HepG2 (cell line): ENCODE data around the gene CFAP119. TPM values are rescaled to one million over a fixed set of nuclear protein-coding genes. Genes with fewer than 3 reads are reported as not detected.

Experiments
- DNMT1 ChIP-seq: sonication (generic); formaldehyde crosslinking; IDR thresholded peaks from 2 replicates; pipeline ENCODE4 v1.5.1; 2020; ENCODE audit warnings: mild to moderate bottlenecking, missing genetic modification reagents
- MEIS1 ChIP-seq: sonication (generic); formaldehyde crosslinking; IDR thresholded peaks from 2 replicates; pipeline ENCODE4 v1.9.0; 2021; ENCODE audit warnings: mild to moderate bottlenecking, missing genetic modification reagents, moderate library complexity, borderline replicate concordance
- SP1 ChIP-seq, 2 experiments: fragments of 450-650 bp in 1 of 2; sonication (generic) in 1 of 2; formaldehyde crosslinking in 1 of 2; IDR thresholded peaks; 2 replicates each; pipeline versions ENCODE4 v1.4.0 to v1.6.1; 2016 to 2020; ENCODE audit warnings: missing genetic modification reagents in 1 of 2
- SRSF9 ChIP-seq: fragments of 200-400 bp; formaldehyde crosslinking; IDR thresholded peaks from 2 replicates; pipeline ENCODE4 v1.6.1; 2018; ENCODE audit warnings: borderline replicate concordance, mild to moderate bottlenecking, low read depth, low read length; ENCODE audit not compliant: insufficient read depth, poor library complexity, severe bottlenecking
- TOE1 ChIP-seq: sonication (generic); formaldehyde crosslinking; IDR thresholded peaks from 2 replicates; pipeline ENCODE4 v1.4.0; 2020; ENCODE audit warnings: mild to moderate bottlenecking, missing genetic modification reagents
- U2AF2 ChIP-seq: fragments of 200-400 bp; formaldehyde crosslinking; IDR thresholded peaks from 2 replicates; pipeline ENCODE4 v1.6.1; 2017; ENCODE audit warnings: low read depth, mild to moderate bottlenecking, low read length
- ZC3H13 ChIP-seq: sonication (generic); formaldehyde crosslinking; IDR thresholded peaks from 2 replicates; pipeline ENCODE4 v1.8.1; 2023; ENCODE audit warnings: mild to moderate bottlenecking, missing genetic modification reagents, moderate library complexity
- ZHX2 ChIP-seq, 2 experiments: sonication (generic) in 1 of 2; formaldehyde crosslinking in 1 of 2; IDR thresholded peaks; 2 replicates each; pipeline versions ENCODE4 v1.6.1 to v1.9.0; 2014 to 2022; ENCODE audit warnings: antibody characterized with exemption in 1 of 2, borderline replicate concordance in 1 of 2, inconsistent platforms in 1 of 2, low read depth in 1 of 2, missing genetic modification reagents in 1 of 2
- ZNF446 ChIP-seq: sonication (generic); formaldehyde crosslinking; IDR thresholded peaks from 2 replicates; pipeline ENCODE4 v1.5.0; 2020; ENCODE audit warnings: mild to moderate bottlenecking, missing genetic modification reagents
- ZNF83 ChIP-seq: sonication (generic); formaldehyde crosslinking; IDR thresholded peaks from 2 replicates; pipeline ENCODE4 v1.4.0; 2020; ENCODE audit warnings: missing genetic modification reagents, mild to moderate bottlenecking, borderline replicate concordance
- ZSCAN22 ChIP-seq: sonication (generic); formaldehyde crosslinking; IDR thresholded peaks from 2 replicates; pipeline ENCODE4 v1.4.0; 2020; ENCODE audit warnings: mild to moderate bottlenecking, missing genetic modification reagents
- polyA plus RNA-seq, 8 experiments: library from polyadenylated mRNA; depleted of rRNA in 3 of 8; stranded (reverse) in 7 of 8; unstranded in 1 of 8; fragments of >200 nt; fragmentation: Illumina TruSeq in 4 of 8; extraction: Trizol in 4 of 8; gene quantifications; 2 replicates each; pipeline versions ENCODE4 v1.2.1 to v1.2.3, GENCODE V29; 2011 to 2016; ENCODE audit warnings: low read depth in 4 of 8, missing spikeins in 1 of 8, mixed read lengths in 1 of 8; ENCODE audit not compliant: insufficient read depth in 1 of 8
- total RNA-seq, 5 experiments: library from RNA; depleted of rRNA; stranded (reverse); fragments of >200 nt; fragmentation: Illumina TruSeq; extraction: Trizol; gene quantifications; 2 replicates each; pipeline ENCODE4 v1.2.3, GENCODE V29; 2016; ENCODE audit warnings: low read depth in 1 of 5
- TF ChIP-seq, protein P1 (sequence below): sonication (generic); formaldehyde crosslinking; IDR thresholded peaks from 2 replicates; pipeline ENCODE4 v1.8.0; 2022; ENCODE audit warnings: mild to moderate bottlenecking, missing genetic modification reagents, moderate library complexity
- TF ChIP-seq, protein P2 (sequence below): sonication (generic); formaldehyde crosslinking; conservative IDR thresholded peaks from 2 replicates; pipeline ENCODE4 v1.5.0; 2020; ENCODE audit warnings: missing genetic modification reagents
- TF ChIP-seq, protein P3 (sequence below): sonication (generic); formaldehyde crosslinking; IDR thresholded peaks from 2 replicates; pipeline ENCODE4 v1.5.0; 2020; ENCODE audit warnings: missing genetic modification reagents
- TF ChIP-seq, protein P4 (sequence below): sonication (generic); formaldehyde crosslinking; IDR thresholded peaks from 2 replicates; pipeline ENCODE4 v1.4.0; 2020; ENCODE audit warnings: low read depth, mild to moderate bottlenecking, missing genetic modification reagents

Gene CFAP119
- total and polyA plus RNA-seq, 2 of the 13 experiments (the other 11 are each of a cell fraction or from before 2014, with no cell fraction given), result 6.4 TPM

DNA sequence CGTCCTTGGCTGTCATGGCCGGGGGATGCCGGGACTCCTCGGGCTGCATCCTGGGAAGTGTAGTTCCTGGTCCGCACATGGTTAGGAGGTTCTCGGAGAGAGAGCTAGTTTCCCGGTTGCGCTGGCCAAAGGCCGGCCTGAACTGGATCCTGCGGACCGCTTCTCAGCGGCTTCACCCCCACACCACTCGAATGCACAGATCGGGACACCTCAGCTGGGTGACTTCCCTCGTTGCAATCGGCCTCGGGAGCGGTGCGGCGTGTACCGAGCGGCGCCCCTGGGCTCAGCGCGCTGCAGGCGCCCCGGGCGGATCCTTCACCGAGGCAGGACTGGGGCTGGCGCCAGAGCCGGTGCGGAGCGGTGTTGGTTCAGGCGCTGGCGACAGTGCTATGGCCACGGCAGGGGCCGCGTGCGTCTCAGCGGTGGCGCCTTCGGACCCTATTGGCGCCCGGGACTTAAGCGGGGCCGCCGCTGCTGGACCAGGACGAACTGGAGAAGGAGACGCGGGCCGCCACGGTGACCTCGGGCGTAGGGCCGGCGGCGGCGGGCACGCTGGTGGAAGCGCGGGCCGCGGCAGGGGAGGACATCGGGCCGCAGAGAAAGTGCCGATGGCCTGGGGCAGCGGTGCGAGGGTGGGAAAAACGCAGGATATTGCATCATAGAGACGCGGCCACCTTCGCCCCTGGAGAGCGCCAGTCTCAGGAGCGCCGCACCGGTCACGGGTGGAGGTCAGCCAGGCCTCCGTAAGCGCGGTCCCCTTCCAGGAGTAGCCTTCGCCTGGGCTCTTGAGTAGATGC lies 13.7 kb upstream of the CFAP119 start (continued):
- TF ChIP-seq SRSF9 (no peak), ZC3H13 (CRISPR knock-in tag) (peak; percentile 100), MEIS1 (CRISPR knock-in tag) (peak; percentile 87), SP1 (IDR thresholded peaks at IDR 0.05) (no peak), SP1 (CRISPR knock-in tag; IDR thresholded peaks at IDR 0.05) (peak; percentile 88), ZNF446 (CRISPR knock-in tag) (peak; percentile 91; the same call in 1 of the 2 replicates), TOE1 (CRISPR knock-in tag) (0 out of 2 replicates have a peak, but pooled peaks have one; percentile 37), ZSCAN22 (peak; percentile 75), DNMT1 (peak; percentile 94), ZNF83 (CRISPR knock-in tag) (0 out of 2 replicates have a peak, but pooled peaks have one; percentile 84), U2AF2 (peak; percentile 86; the same call in 1 of the 2 replicates), ZHX2 (IDR thresholded peaks at IDR 0.05; ENCODE audit: low read depth) (peak; percentile 67), ZHX2 (CRISPR knock-in tag; IDR thresholded peaks at IDR 0.05; ENCODE audit: borderline replicate concordance) (peak; percentile 86)
- TF ChIP-seq, protein P1, sequence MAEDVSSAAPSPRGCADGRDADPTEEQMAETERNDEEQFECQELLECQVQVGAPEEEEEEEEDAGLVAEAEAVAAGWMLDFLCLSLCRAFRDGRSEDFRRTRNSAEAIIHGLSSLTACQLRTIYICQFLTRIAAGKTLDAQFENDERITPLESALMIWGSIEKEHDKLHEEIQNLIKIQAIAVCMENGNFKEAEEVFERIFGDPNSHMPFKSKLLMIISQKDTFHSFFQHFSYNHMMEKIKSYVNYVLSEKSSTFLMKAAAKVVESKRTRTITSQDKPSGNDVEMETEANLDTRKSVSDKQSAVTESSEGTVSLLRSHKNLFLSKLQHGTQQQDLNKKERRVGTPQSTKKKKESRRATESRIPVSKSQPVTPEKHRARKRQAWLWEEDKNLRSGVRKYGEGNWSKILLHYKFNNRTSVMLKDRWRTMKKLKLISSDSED, result 0 out of 2 replicates have a peak, but pooled peaks have one; percentile 29
- TF ChIP-seq, protein P2, sequence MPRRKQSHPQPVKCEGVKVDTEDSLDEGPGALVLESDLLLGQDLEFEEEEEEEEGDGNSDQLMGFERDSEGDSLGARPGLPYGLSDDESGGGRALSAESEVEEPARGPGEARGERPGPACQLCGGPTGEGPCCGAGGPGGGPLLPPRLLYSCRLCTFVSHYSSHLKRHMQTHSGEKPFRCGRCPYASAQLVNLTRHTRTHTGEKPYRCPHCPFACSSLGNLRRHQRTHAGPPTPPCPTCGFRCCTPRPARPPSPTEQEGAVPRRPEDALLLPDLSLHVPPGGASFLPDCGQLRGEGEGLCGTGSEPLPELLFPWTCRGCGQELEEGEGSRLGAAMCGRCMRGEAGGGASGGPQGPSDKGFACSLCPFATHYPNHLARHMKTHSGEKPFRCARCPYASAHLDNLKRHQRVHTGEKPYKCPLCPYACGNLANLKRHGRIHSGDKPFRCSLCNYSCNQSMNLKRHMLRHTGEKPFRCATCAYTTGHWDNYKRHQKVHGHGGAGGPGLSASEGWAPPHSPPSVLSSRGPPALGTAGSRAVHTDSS, result peak; percentile 97
- TF ChIP-seq, protein P3, sequence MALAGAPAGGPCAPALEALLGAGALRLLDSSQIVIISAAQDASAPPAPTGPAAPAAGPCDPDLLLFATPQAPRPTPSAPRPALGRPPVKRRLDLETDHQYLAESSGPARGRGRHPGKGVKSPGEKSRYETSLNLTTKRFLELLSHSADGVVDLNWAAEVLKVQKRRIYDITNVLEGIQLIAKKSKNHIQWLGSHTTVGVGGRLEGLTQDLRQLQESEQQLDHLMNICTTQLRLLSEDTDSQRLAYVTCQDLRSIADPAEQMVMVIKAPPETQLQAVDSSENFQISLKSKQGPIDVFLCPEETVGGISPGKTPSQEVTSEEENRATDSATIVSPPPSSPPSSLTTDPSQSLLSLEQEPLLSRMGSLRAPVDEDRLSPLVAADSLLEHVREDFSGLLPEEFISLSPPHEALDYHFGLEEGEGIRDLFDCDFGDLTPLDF (CRISPR knock-in tag), result peak; percentile 61; the same call in 1 of the 2 replicates
- TF ChIP-seq, protein P4, sequence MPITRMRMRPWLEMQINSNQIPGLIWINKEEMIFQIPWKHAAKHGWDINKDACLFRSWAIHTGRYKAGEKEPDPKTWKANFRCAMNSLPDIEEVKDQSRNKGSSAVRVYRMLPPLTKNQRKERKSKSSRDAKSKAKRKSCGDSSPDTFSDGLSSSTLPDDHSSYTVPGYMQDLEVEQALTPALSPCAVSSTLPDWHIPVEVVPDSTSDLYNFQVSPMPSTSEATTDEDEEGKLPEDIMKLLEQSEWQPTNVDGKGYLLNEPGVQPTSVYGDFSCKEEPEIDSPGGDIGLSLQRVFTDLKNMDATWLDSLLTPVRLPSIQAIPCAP (CRISPR knock-in tag), result no peak; the same call in 1 of the 2 replicates
